C4-2B (cell line): ENCODE data around the gene DGKA.

Experiments
- CTCF ChIP-seq: fragments of 450-650 bp; conservative IDR thresholded peaks from 2 replicates; pipeline ENCODE4 v1.5.1; 2017; ENCODE audit warnings: mild to moderate bottlenecking
- ZFX ChIP-seq: fragments of 450-650 bp; IDR thresholded peaks from 2 replicates; pipeline ENCODE4 v1.6.1; 2017

- TF ChIP-seq CTCF = no peak
- TF ChIP-seq ZFX = no peak
Measured at GRCh38 chr12:55934773-55935172, 3.8 kb downstream of the DGKA start.
